HL-60/S4 treated with retinoic acid at 250 ng/mL for 4 days and 3 days (cell line): ENCODE data around the gene BBS4.
"Not testable (repeated sequence)": the region's sequence is repeated elsewhere in the genome, so short reads cannot be mapped to it uniquely, and the experiment has no call there.

Experiments
- in situ Hi-C: fragments of 300-500 bp; cut with MboI; formaldehyde crosslinking; loops from 2 replicates; pipeline ENCODE4 v1.7.0; 2022; ENCODE audit warnings: low sequenced_read_pairs

Gene BBS4

GRCh38 chr15:72685925-72686794 lies at the start of gene BBS4, which contains the start of gene HIGD2B:
Gene BBS4, plus strand, starts transcription at chr15:72686207. Its CDS starts 21 bp downstream, at chr15:72686228.
Gene HIGD2B, minus strand, starts transcription at chr15:72686182. Its CDS starts 9,808 bp downstream, at chr15:72676374.
- in situ Hi-C loops: no loop called here

GRCh38 chr15:72636519-72637282 lies 49.3 kb upstream of the BBS4 start:
- in situ Hi-C loops: not testable (repeated sequence)

DNA sequence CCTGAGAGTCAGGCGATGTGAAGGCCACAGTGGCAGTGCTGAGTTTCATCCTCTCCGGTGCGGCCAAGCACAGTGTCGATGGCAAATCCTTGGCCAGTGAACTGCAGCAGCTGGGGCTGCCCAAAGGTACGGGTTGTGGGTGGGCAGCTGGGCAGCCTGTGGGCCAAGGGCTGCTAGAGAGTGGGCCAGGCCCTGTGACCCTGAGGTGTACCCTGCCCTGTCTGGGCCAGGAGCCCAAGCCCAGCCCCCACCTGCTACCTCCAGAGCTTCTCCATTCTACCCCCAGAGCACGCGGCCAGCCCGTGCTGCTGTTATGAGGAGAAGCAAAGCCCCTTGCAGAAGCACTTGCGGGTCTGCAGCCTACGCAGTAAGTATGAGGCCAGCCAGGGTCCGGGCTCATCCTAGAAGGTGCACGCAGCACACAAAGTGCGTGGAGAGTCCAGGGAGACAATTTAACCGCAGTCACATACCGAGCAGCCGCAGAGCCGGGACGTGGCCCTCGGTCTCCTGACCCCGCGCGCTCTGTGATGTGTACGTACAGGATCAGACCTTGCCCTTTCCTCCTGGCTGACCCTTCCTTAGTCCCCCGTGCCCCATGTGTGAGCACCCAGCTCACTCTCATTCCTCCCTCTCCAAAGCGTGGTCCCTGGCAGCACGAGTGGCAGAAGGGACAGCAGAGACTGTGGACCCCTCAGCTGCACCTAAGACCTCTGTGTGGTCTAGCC lies 46.1 kb upstream of the BBS4 start:
- in situ Hi-C loops: not testable (repeated sequence)

DNA sequence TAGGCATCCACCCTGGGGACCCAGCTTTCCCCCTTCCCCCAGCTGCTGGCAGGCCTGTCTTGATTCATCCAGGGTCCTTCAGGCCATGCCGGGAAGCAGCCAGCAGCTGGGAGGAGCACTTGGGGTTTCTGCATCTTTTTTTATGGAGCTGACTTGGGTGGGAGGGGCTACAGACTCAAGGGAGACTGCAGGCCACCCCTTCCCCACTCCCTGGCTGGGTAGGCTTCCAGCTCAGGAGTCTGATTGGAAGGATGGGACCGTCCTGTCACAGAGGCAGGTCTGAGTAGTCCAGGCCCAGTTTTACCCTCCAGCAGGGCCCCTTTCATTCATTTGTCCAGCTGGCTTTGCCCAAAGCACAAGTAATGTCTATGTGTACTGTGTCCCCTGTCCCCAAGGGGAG lies 43.7 kb upstream of the BBS4 start:
- in situ Hi-C loops: not testable (repeated sequence)

- in situ Hi-C loops: not testable (repeated sequence)
Measured at GRCh38 chr15:72648631-72649253, 37.3 kb upstream of the BBS4 start.

DNA sequence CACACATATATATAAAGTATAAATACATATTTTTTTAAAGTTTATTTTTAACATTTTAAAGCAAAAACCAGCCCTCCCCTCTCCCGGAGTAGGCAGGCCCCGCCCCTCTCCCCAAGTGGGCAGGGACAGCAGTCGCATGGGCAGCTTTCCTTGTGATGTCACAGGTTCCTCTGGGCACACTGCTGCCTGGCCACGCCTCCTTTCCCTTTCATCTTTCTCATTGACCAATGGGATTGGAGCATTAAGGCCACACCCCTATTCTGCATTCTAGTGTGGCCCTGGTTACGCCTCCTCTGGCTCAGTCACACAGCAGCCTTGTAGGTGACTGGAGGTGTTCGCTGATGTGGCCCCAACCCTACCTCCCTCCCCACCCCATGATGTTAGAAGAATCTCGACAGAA lies 31.6 kb upstream of the BBS4 start, which contains the start of gene GOLGA6B:
TSS of gene GOLGA6B (plus strand) at position 301 of the 400 bp plus-strand sequence. CDS start at position 342, 41 bp downstream.
- in situ Hi-C loops: not testable (repeated sequence)

DNA sequence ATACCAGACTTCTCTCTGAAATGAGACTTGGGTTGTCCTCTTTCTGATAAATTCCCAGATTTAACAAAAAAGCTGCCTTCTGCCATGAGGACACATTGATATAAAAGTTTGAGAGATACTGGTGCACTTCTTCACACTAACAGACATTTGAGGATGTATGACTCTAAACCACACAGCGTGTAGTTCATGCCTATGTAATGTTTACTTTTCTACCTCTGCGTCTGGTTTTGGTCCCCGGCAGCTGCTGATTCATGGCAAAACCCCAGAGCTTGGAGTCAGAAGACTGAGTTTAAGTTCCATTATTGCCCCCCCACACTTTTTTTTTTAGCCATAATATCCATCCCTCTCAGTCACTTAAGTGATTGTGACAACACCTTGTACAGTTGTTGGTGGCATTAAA lies 30.0 kb upstream of the BBS4 start:
- in situ Hi-C loops: not testable (repeated sequence)

DNA sequence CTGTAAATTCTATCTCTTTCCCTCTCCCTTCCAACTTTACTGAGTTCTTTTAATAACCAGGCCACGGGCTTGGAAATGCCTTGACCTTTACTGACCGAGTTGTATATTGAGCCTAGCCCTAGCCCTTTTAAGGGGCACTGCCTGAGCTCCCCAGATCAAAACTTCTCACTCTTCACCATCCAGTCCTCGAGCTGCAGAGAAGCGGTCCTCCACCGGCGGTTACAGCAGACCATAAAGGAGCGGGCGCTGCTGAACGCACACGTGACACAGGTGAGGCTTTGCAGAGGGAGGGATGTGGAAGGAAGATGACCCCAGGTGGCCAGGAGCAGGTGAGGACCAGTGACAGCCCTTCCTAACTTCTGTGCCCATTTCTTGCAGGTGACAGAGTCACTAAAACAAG lies 24.9 kb upstream of the BBS4 start:
- in situ Hi-C loops: not testable (repeated sequence)

DNA sequence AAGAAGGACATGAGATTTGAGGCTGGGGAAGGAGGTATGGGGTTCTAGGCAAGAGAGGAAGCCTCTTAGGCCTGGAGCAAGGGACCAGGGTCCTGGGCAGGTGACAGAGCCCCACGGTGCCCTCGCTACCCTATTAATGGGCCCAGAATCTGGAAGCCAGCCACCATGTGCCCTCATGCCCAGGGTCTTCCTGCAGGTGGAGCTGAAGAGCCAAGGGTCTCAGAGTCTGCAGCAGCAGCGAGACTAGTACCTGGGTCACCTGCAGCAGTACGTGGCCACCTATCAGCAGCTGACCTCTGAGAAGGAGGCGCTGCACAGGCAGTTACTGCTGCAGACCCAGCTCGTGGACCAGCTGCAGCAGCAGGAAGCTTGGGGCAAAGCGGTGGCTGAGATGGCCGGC lies 22.1 kb upstream of the BBS4 start:
- in situ Hi-C loops: not testable (repeated sequence)

DNA sequence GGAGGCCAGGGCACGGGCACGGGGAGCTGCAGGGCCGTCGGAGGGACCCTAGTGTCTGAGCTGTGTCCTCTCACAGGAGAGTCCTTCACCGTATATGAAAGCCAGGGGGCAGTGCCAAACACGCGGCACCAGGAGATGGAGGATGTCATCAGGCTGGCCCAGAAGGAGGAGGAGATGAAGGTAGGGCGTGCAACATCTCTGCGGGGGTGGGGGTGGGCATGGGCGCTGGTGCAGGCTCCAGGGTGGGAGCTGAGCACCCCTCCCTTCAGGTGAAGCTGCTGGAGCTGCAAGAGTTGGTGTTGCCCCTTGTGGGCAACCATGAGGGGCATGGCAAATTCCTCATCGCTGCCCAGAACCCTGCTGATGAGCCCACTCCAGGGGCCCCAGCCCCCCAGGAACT lies 20.3 kb upstream of the BBS4 start:
- in situ Hi-C loops: not testable (repeated sequence)

- in situ Hi-C loops: not testable (repeated sequence)
Measured at GRCh38 chr15:72669803-72670202, 16.2 kb upstream of the BBS4 start.

GRCh38 chr15:72670656-72671352 lies 15.2 kb upstream of the BBS4 start:
- in situ Hi-C loops: not testable (repeated sequence)

DNA sequence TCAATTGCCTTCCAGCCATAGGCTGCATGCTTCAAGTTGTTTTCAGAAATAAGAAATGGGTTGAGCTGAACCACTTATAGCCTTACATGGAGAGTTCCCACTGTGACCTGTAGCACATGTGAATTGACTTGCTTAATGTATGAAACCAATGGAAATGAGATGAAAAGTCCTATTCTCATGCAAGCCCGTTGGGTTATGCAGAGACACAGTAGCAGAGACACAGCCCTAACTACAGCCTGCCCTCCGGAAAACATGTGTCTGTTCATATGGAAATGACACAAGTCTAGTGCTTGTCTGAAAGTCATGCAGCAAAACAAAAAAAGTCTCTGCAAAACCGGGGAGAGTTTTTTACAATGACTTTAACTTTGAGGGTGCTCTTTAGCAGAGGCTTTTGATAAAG lies 14.5 kb upstream of the BBS4 start:
- in situ Hi-C loops: no loop called here

- in situ Hi-C loops: no loop called here
Measured at GRCh38 chr15:72676838-72677237, 9.2 kb upstream of the BBS4 start.

DNA sequence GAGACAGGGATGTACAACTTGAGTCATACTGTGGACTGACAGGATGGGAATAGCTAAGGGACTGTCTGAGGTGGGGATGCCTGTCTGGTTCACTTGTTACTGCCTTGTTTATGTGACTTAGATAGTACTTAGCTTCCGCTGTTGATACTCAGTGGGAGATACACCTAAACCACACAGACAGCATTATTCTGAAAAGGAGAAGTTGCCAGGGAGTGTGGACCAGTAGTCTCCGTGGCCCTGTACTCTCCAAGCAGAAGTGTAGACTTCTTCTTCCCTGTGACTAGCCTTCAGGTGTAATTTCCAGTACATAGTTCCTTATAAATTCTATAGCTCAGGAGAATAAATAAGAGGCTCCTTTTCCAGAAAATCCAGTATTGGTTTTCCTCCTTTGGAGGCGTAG lies 5.1 kb upstream of the BBS4 start:
- in situ Hi-C loops: no loop called here

- in situ Hi-C loops: no loop called here
Measured at GRCh38 chr15:72682772-72683171, 3.2 kb upstream of the BBS4 start.

DNA sequence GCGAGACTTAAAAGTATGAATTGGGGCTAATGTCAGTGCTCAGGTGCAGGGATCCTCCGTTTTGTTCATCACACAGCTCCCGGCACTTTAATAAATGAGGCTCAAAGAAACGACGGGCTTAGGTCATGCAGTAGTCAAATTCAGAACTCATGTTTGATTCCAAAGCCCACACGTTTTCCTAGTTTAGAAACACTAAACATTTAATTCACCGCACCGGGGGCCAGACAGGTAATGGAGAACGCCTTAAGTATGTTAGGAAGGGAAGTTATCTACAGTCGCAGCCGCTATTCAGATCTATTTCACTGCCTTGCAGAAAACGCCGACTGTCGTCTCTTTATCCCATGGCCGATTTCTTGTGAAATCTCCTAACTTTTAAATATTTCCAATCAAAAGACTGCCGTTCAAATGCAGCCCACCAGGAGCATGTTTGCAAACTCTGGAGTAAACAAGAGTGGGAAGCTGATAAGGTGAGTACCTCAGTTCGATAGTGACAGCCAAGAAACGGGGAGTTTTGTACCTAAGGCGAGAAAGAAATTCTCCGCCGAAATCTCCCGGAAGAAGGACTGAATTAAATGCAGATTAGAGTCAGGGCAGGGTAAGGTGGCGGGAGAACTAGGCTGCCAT lies 594 bp upstream of the BBS4 start:
- in situ Hi-C loops: no loop called here

- in situ Hi-C loops: no loop called here
Measured at GRCh38 chr15:72688697-72689096, 2.7 kb downstream of the BBS4 start.

- in situ Hi-C loops: no loop called here
Measured at GRCh38 chr15:72690938-72691337, 4.9 kb downstream of the BBS4 start.

DNA sequence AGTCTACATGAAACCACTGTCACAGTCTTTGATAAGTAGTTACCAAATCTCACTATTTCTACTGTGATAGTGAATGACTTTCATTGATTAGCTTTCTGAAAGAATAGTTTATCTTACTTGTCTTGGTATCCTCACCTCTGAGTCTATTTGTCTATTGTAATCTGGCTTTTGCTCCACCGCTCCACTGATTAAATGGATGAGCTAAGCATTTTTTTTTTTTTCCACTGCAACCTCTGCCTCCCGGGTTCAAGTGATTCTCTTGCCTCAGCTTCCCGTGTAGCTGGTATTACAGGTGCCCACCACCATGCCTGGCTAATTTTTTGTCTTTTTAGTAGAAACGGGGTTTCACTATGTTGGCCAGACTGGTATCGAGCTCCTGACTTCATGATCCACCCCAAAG lies 12.9 kb downstream of the BBS4 start:
- in situ Hi-C loops: no loop called here
